GM18505 (cell line): ENCODE data around the gene SIPA1.

Experiments used
- ATAC-seq: cut with Tn5 transposase; IDR thresholded peaks from one replicate; pipeline ENCODE4 v1.9.1; 2021; ENCODE audit not compliant: unreplicated experiment
- POLR2A ChIP-seq: IDR thresholded peaks from 4 replicates; pipeline ENCODE4 v1.6.1; 2011; ENCODE audit warnings: borderline replicate concordance; ENCODE audit not compliant: insufficient read depth, insufficient read length; ENCODE audit errors: extremely low read depth

Gene SIPA1

DNA sequence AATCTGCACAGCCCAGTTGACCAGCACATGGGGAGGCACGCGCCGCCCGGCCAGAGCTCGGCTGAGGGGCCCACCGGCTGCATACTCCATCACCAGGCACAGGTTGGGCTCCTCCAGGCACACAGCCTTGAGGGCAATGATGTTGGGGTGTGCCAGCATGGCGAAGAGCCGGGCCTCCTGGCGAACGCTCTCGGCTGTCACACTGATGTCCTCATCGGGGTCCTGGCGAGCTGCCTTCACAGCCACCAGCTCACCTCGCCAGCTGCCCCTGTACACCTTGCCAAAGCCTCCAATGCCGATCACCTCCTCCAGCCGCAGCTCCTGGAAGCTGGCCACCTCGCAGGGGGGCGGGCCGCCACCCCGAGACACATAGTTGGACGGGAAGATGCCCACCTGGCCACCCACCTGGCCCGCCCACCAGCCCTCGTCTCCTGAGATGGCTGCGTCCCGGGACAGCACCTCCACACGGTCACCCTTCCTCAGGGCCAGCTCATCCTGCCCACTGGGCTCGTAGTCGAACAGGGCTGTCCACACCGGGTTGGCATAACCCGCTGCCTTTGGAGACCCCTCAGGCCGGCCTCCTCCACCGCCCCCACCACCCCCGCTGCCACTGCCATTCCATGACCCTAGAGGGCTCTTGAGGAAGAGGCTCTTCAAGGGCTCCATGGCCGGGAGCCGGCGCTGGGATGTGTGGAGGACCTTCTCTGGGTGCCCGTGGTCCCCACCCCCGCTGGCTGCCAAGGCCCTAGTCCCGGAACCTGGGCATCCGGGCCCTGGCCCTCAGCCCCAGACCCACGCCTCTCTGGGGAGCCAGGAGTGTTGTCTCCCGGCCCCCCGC, 24.6 kb upstream of the SIPA1 start:
- ATAC-seq = no peak

GRCh38 chr11:65615229-65615949, 22.5 kb upstream of the SIPA1 start, which contains the start of gene PCNX3:
PCNX3 (plus strand) TSS chr11:65615776; CDS start chr11:65616312, 536 bp downstream.
- TF ChIP-seq POLR2A = peak; percentile 70
- peak; percentile 71 for ATAC-seq

More for the DNA sequence above, 24.6 kb upstream of the SIPA1 start:
- TF ChIP-seq POLR2A = peak; percentile 35

DNA sequence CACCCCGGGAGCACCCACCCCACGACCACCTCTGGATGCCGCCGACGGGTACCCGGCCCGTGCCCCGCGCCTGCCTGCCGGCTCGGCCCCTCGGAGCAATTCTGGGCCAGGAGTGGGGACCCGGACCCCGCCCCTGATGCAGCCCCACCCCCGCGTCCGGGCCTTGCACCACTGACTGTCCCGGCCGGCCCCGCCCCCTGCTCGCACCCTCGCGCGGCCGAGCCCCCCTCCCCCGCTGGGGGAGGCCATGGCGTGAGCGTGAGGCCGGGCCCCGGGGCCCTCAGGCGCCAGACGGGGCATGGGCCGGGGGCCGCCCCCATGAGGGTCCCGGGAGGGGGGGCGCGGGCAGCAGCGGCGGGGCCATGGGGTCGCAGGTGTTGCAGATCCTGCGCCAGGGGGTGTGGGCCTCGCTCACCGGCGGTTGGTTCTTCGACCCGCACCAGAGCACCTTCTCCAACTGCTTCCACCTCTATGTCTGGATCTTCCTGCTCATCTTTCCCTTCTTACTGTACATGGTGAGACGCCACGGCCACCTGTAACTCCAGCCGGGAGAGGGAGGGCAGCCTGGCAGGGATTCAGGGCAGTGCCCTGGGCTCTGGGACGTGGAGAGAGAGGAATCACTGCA, 21.8 kb upstream of the SIPA1 start:
- no peak for ATAC-seq
- no peak for TF ChIP-seq POLR2A

DNA sequence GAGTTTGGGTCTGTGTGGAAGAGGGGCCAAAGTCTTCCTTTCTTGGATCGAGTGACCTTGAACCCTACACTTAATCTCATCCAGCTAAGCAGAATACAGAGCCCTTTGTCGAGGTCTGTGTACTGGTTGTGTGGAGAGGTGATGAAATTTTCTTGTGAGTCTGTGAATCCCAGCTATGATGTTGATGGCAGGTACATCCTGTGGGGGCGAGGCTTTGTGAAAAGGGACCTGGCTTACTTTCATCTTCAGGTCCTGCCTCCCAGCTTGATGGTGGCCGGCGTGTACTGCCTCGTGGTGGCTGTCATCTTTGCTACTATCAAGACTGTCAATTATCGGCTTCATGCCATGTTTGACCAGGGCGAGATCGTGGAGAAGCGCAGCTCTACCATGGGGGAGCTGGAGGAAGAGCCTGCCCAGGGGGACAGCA, 21.3 kb upstream of the SIPA1 start:
- TF ChIP-seq POLR2A = no peak
- ATAC-seq = no peak

GRCh38 chr11:65617136-65617850, 20.6 kb upstream of the SIPA1 start:
- no peak for ATAC-seq
- TF ChIP-seq POLR2A = no peak

DNA sequence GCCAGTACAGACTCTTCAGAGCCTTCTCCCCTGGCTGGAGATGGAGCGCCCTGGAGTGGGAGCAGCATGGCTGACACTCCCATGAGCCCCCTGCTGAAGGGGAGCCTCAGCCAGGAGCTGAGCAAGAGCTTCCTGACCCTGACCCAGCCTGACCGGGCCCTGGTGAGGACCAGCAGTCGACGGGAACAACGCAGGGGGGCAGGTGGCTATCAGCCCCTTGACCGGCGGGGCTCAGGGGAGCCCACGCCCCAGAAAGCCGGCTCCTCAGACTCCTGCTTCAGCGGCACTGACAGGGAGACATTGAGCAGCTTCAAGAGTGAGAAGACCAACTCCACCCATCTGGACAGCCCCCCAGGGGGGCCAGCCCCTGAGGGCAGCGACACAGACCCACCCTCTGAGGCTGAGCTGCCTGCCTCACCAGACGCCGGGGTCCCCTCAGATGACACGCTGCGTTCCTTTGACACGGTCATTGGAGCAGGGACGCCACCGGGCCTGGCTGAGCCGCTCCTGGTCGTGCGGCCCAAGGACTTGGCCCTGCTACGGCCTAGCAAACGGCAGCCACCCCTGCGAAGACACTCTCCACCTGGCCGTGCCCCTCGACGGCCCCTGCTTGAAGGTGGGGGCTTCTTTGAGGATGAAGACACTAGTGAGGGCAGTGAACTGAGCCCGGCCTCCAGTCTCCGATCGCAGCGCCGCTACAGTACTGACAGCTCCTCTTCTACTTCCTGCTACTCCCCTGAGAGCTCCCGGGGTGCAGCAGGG, 19.7 kb upstream of the SIPA1 start:
- no peak for ATAC-seq
- no peak for TF ChIP-seq POLR2A

DNA sequence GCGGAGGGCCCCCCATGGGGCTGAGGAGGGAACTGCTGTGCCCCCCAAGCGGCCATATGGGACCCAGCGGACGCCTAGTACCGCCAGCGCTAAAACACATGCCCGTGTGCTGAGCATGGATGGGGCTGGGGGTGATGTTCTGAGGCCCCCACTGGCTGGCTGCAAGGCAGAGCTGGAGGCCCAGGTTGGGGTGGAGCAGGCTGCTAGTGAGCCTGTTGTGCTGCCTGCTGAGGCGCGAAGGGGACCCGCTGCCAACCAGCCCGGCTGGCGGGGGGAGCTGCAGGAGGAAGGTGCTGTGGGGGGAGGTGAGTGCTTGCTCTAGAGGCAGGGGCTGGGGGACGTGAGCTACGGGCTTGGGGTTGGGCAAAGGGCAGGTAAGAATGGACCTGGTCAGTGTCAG, 19.1 kb upstream of the SIPA1 start:
- TF ChIP-seq POLR2A = no peak
- ATAC-seq = no peak

DNA sequence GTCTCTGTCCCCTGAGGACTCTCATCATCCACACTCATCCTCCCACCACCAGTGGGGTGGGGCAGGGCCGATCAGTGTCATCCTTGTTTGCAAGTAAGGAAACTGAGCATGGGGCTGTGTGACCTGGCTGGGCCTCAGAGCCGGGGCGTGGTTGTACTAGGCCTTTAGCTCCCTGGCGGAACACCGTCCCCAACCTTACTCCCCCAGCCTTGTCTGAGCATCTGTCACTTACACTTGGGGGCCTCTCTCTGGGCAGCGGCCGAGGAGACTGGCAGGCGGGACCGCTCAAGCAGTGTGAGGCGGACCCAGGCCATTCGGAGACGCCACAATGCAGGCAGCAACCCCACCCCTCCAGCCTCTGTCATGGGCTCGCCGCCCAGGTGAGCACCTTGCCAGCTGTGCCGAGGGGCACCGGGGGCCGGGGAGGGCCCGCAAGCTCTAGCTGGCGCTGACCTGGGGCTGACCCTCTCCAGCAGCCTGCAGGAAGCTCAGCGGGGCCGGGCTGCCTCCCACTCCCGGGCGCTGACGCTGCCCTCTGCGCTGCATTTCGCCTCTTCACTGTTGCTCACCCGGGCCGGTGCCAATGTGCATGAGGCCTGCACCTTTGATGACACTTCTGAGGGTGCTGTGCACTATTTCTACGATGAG, 18.5 kb upstream of the SIPA1 start:
- no peak for ATAC-seq
- TF ChIP-seq POLR2A = no peak

GRCh38 chr11:65620666-65621065, 17.2 kb upstream of the SIPA1 start:
- no peak for ATAC-seq
- TF ChIP-seq POLR2A = no peak

- no peak for ATAC-seq
- no peak for TF ChIP-seq POLR2A
These were observed 16.4 kb upstream of the SIPA1 start for GRCh38 chr11:65621460-65621859.

- no peak for ATAC-seq
- TF ChIP-seq POLR2A = no peak
These were observed 15.9 kb upstream of the SIPA1 start for GRCh38 chr11:65622011-65622410.

DNA sequence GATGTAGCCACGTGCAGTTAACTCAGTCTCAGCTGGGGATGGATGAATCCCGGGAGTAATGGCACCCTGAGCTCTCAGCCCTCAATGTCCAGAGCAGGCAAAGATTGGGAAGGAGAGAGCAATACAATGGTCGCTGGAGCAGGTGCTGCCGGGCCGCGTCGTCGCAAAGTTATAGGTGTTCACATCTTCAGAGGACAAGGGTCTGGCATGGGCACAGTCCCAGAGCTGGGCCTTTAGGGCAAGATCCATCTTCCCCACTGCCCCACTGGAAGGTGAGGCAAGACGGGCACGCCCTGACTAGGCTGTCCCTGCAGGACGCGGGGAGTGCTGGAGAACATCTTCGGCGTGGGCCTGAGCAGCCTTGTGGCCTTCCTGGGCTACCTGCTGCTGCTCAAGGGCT, 14.7 kb upstream of the SIPA1 start:
- TF ChIP-seq POLR2A = no peak
- no peak for ATAC-seq
